ENCODE data around the gene PPP1R9B.

PPP1R9B gene

DNA sequence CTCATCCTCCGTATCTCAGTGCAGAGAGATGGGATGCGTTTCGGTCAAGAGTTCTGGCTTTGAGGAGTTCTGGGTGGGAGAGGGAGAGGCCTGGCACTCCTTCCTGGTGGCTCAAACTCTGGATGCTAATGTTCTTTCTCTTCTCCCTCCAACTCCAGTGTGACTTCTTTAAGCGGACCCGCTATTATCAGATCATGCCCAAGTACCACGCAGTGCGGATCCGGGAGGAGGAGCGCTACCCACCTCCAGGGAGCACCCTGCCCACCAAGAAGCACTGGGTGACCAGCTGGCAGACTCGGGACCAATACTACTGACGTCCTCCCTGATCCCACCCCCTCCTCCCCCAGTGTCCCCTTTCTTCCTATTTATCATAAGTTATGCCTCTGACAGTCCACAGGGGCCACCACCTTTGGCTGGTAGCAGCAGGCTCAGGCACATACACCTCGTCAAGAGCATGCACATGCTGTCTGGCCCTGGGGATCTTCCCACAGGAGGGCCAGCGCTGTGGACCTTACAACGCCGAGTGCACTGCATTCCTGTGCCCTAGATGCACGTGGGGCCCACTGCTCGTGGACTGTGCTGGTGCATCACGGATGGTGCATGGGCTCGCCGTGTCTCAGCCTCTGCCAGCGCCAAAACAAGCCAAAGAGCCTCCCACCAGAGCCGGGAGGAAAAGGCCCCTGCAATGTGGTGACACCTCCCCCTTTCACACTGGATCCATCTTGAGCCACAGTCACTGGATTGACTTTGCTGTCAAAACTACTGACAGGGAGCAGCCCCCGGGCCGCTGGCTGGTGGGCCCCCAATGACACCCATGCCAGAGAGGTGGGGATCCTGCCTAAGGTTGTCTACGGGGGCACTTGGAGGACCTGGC, 61.3 kb downstream of the PPP1R9B start:
- DNase-seq (ENCODE audit: low read depth), result no peak

DNA sequence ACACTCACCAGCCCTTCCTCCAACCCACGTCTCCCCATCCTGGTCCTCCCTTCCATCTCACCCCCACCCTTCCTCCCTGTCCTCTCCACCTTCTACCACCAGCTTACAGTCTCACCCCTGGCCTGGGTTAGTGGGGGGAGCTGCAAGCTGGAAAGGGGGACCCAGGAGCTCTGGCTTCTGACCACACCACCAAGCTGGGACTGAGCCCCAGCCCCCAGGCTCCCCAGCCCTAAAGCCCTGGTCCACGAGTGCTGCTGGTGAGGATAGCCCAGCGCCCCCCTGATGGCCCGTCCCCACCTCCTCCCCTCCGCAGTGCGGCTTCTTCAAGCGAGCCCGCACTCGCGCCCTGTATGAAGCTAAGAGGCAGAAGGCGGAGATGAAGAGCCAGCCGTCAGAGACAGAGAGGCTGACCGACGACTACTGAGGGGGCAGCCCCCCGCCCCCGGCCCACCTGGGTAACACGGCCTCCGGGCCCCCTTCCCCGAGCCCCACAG, 62.5 kb downstream of the PPP1R9B start:
- DNase-seq (ENCODE audit: low read depth), result no peak

DNA sequence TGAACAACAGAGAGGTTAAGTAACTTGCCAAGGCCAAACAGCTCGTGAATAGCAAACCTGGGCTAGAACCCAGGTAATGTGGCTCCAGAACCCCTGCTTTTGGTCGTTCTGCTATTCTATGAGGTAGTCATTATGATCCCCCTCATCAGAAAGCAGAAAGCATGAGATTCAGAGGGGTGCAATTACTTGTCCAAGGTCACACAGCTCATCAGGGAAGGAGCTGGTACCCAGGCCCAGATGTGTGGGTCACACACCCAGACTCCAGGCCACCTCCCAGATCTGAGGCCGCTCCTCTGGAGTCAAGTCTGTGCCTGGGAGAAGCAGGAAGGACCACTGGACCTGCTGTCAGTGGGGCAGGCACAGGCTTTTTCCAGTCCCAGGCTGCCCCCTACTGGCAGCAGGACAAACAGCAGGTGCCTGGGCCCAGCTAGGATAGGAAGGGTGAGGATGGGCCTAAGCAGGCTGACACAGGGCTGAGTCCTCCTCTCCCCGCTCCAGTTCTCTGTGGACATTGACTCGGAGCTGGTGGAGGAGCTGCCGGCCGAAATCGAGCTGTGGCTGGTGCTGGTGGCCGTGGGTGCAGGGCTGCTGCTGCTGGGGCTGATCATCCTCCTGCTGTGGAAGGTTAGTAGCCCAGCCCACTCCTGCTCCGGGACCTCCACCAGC, 63.1 kb downstream of the PPP1R9B start:
- no peak for DNase-seq (ENCODE audit: low read depth)

All from stromal cell of bone marrow (primary cell).